Stimulated activated CD8-positive, alpha-beta memory T cell treated with anti-CD3 and anti-CD28 coated beads, Interleukin-7, amount 100 ng/mL, for 4 hours (primary cell): Measurements from ENCODE around the gene TEFM.
"Not testable (repeated sequence)": the region's sequence is repeated elsewhere in the genome, so short reads cannot be mapped to it uniquely, and the experiment has no call there.

ENCODE experiments used
- DNase-seq, 2 donors: peaks; one replicate each; pipeline ENCODE4 v3.0.0-alpha.2; 2020; ENCODE audit warnings: low read depth in 2 of 2

Gene TEFM

DNA sequence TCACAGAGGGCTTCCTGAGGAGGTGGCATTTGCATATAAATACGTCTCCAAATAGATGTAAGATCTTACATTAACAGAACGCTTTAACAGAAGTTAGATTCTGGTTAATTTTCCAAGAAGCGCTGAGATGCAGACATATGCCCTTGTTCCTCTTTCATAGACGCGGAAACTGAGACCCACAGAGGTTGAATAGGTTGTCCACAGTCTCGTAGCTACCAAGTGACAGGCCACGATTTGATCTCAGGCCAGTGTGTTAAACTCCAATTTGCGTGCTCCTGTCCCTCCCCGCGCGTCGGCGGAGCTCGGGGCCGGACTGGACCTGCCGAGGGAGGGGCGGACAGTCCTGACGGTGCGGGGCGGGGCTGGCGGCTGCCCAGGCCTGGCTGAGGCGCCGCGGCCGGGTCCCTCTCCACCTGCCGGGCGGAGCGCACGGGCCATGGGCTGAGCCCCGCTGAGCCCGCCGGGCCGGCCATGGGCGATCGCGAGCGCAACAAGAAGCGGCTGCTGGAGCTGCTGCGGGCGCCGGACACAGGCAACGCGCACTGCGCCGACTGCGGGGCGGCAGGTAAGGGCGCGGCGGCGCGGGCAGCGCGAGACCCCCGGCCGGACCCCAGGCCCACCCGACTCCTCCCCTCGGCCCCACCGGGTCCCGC, 15.6 kb upstream of the TEFM start, which contains the start of gene ADAP2:
ADAP2 (plus strand) TSS at position 402 of the 653 bp plus-strand sequence; CDS start at position 472, 70 bp downstream.
- DNase-seq = no peak

DNA sequence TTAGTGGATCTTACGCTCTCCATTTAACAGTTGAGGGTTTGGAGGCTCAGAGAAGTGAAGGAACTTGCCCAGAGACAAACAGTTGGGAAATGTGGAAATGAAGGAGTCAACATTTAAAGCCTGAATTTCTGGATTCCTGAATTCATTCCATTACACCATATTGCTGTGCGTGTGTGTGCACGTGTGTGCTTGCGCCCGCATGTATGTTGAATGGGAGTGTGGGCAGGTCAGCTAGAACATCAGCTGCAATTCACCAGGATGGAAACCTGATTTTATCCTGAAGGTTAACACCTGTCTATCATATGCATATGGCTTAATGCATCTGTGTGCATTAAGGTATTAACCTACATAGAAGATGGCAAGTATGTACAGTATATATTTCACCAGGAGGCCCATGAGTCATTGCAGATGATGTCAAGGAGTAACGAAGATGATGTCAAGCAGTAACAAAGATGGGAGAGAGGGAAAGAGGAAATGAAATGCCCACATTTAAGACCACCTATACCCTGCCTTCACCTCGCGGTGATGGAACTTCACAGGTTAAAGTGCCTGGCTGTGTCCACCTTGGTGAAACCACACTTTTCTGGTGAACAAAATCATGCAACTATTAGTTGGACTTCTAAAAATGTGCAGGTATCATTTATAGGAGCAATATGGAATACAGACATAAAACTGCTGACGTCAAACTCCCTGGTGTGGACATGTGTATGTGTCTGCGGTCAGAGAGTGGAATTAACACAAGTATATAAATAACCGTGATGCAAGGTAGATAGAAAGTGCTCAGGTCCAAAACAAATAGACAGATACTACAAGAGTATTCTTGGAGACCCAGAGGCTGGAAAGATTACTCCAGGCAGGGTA, 14.9 kb upstream of the TEFM start:
- no peak for DNase-seq

DNA sequence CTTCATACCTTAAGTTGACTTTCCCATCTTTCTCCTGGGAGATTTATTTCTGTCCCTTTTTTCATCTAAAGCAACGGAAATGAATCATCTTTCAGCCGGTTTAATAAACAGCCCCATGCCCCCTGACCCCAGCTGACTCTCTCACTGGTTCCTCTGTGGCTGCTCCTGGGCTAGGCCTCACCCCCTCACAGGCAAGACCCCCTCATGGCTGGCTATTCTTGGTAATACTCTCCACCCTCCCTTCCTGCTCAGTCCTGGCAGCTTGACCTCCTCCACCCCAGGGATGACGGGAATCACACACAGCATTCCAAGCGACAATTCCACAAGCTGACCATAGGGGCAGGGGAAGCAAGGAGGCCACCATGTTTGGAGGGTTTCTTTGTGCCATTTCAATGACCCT, 14.2 kb upstream of the TEFM start:
- DNase-seq = no peak

DNA sequence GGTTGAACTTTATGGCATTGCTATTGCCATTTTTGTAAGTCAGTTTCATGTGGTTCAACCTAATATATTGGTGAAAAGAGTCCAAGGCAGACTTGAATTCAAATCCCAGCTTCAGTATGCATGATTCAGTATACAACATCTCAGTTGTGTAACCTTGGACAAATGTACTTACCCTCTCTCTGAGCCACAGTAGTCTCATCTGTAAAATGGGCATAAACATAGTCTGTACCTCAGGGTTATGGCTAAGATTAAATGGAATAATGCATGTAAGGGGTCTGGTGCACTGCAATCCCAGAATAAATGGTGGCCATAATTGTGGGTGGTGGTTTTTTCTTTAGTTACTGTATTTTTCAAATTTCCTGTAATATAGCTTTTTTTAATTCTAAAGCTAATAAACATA, 11.0 kb upstream of the TEFM start:
- no peak for DNase-seq

DNA sequence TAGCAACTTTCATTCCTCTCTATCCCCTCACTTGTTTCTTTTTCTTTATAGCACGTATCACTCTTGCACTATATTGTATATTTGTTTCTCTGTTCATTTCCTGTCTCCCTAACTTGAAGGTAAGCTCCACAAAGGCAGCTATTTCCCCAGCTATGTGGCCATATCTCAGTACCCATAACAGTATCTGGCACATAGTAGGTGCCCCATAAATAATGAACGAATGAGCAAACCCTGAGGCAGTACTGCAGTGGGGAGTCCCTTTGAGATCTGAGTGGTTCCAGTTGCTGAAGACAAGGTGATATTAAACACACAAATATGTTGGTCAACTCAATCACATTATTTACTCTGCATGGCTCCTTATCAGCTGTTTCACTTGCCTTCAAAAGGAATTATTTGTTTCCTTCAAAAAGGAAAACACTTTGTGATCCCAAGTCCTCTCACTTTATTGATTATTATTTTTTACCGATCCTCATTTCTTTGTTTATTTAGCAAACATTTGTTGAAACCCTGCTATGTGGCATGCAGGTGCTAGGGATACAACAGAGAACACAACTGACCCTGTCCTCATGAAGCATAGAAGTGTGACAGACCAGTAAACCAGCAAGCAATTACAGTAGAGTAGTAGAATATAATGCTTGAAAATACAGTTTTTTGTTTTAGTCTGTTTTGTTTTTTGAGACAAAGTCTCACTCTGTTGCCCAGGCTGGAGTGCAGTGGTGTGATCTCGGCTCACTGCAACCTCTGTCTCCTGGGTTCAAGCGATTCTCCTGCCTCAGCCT, 10.0 kb upstream of the TEFM start:
- DNase-seq = no peak

DNA sequence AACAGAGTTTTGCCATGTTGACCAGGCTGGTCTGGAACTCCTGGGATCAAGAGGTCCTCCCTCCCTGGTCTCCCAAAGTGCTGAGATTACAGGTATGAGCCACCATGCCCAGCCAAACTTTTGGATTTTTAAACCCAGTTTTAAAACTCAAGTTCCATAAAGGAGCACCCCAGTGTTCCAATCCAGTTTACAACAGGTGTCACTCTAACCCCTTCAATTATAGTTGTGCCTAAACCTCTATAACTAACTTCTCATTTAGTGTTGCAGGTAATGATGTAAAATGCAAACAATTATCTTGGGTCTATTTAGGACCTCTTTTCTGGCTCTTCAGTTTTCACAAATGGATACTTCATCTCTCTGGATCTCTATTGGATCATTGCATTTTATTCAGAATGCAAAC, 7.9 kb upstream of the TEFM start:
- no peak for DNase-seq

DNA sequence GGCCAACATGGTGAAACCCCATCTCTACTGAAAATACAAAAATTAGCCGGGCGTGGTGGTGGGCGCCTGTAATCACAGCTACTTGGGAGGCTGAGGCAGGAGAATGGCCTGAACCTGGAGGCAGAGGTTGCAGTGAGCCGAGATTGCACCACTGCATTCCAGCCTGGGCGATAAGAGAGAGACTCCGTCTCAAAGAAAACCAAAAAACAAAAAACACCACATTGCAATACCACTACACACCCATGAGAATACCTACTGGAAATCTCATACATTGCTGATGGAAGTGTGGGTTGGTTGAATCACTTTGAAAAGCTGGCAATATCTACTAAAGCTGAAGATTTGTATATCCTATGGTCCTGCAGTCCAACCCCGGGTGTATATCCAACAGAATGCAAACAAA, 4.1 kb upstream of the TEFM start:
- not testable (repeated sequence) for DNase-seq

DNA sequence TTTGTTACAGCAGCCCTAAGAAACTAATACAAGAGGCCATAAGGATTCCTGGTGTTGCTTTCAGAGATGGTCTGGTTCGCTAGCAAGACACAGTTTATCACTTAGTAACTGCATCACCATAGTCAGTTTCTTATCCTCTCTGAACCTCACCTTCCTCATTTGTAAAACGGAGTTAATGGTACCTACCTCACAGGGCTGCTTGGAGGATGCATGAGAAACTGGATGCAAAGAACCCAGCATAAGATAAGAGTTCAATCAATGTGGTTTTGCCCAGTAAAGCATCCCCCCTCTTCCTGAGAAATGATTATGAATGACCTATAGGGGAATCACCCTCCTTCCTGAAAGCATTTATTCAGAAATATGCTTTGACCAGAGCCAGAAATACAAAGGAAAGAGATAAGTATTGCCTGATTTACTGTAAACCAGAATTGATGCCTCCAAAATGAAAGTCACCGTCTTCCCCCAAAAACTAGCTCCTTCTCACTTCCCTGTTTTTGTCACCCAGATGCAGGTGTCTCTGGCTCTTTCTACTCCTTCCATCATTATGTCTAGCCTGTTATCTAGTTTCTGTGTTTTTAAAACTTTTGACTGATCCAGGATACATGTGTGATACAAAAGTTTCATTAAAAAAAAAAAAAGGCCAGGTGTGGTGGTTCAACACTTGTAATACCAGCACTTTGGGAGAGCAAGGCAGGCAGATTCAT, 2.8 kb upstream of the TEFM start:
- no peak for DNase-seq

DNA sequence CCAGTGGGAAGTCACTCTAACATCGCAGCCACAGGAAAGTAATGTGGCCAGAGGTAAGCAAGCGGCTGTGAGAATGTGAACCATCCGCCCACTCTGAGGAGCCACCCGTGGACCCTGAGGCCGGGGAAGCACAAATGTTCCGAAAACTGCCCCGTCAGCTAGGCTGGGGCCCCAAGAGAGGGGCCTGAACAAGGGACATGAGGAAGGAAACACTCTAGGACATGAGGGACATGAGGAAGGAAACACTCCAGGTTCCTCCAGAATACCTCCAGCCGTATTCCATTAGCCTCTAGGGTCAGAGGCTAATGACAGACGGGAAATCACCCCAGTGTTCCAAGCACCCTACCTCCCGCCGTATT, 317 bp downstream of the TEFM start:
- DNase-seq = no peak

DNA sequence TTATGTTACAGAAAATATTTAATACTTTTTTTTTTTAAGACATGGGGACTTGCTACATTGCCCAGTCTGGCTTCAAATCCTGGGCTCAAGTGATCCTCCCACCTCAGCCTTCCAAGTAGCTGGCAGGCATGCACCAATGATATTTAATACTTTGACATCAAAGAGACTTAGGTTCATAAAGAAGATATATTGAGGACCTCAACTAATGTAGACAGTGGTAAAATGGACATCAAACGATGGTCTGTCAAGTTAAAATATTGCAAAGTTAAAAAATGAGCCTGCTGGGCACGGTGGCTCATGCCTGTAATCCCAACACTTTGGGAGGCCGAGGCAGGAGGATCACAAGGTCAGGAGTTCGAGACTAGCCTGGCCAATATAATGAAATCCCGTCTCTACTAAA, 8.7 kb downstream of the TEFM start:
- DNase-seq = no peak

DNA sequence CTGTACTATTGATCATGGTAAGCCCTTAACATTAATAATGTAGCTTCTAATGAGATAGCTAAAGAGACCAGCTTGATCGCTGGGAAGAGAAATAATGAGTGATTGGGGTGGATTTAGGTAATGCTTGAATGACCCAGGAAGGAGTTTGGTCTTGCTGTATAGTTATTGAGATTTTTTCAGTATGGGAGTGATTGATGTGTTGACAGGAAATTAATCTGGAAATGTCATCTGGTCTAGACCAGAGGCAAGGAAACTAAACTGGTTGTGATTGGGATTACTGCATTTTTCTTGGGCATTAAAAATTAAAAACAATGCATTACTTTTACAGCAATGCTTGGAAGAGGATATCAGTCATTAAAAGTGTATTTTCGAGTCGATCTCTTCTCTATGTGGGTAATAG, 11.8 kb downstream of the TEFM start:
- DNase-seq = no peak

DNA sequence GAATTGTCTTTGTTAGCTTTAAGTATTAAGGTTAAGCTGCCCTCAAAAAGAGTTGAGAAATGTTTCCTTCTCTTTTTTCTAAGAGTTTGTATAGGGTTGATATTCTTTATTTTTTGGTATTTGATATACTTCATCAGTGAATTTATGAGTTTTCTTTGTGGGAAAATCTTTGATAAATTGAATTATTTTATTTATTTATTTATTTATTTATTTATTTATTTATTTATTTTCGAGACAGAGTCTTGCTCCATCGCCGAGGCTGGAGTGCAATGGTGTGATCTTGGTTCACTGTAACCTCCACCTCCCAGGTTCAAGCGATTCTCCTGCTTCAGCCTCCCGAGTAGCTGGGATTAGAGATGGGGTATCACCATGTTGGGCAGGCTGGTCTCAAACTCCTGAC, 19.9 kb downstream of the TEFM start:
- no peak for DNase-seq

DNA sequence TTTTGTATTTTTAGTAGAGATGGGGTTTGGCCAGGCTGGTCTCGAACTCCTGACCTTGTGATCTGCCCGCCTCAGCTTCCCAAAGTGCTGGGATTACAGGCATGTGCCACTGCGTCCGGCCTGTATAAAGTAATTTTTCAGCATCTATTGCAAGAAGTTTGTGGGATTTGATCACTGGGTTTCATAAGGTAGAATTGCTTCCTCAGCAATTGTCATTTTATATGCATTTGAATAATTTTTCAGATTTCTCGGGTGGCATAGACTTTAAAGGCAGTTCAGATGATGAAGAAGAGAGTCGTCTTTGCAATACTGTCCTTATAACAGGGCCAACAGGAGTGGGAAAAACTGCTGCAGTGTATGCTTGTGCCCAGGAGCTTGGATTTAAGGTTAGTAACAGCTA, 37.0 kb downstream of the TEFM start:
- DNase-seq = no peak

DNA sequence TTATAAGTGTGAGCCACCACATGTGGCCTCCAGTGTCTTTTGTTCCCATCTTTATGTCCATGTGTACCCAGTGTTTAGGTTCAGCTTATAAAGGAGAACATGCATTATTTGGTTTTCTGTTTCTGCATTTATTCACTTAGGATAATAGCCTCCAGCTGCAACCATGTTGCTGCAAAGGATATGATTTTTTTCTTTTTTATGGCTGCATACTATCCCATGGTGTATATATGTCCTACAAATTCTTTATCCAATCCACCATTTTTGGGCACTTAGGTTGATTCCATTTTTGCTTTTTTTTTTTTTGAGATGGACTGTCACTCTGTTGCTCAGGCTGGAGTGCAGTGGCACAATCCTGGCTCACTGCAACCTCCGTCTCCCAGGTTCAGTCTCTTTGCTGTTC, 41.4 kb downstream of the TEFM start:
- DNase-seq = no peak

DNA sequence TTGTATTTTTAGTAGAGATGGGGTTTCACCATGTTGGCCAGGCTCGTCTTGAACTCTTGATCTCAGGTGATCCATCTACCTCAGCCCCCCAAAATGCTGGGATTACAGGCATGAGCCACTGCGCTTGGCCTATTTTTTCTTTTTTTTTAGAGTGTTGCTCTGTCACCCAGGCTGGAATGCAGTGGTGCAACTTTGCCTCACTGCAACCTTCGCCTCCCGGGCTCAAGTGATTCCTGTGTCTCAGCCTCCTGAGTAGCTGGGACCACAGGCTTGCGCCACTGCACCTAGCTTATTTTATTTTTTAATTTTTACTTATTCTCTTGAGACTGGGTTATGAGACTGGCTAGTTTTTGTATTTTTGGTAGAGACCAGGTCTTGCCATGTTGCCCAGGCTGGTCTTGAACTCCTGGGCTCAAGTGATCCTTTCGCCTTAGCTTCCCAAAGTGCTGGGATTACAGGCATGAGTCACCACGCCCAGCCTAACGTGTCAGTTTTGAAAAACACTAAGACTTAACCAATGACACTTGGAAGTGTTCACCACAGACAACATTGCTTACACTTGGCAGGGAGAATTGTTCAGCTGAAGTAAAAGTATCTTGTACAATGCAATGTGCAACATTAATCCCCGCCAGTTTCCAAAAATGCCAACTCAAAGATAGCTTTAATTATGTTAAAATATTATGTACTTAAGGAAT, 47.3 kb downstream of the TEFM start:
- DNase-seq = no peak

DNA sequence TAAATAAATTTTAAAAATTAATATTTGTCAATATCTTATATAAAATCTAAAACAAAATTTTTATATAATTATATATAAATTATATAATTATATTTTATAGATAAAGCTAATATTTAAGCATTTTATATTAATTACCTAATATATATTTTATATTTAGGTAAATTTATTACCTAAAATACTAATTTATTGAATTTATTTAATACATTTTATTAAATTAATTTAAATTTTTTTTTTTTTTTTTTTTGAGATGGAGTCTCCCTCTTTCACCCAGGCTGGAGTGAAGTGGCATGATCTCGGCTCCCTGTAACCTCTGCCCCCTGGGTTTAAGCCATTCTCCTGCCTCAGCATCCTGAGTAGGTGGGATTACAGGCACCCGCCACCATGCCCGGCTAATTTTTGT, 51.9 kb downstream of the TEFM start:
- no peak for DNase-seq
